ENCODE data around the gene NSDHL.

DNA sequence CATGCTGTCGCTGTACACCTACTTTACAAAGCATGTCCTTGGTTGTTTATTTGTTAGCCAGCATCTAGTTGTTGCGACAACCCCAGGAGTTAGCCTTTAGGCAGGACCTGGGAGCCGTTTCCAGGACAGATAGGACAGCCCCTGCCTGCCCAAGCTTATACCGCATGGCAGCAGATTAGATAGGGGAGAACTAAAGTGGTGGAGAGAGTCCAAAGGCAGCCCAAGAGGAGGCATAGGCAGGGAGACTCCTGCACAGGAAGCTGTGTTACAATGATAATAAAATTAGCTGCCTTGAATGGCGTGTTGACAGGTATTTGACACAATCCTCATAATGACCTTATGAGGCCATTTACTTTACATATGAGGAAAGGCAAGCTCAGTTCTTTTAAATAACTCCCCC is 13.0 kb downstream of the NSDHL start:
- TF ChIP-seq POLR2A (IDR thresholded peaks at IDR 0.05; ENCODE audit: borderline replicate concordance, extremely low read depth, insufficient read depth, insufficient read length) (no peak), SIN3A (IDR thresholded peaks at IDR 0.05; ENCODE audit: low read depth) (no peak), EGR1 (IDR thresholded peaks at IDR 0.05; ENCODE audit: low read depth) (no peak), ELF1 (IDR thresholded peaks at IDR 0.05; ENCODE audit: borderline replicate concordance, low read depth) (no peak), TCF7L2 (IDR thresholded peaks at IDR 0.05; ENCODE audit: borderline replicate concordance, extremely low read depth, insufficient read depth, insufficient read length) (no peak), EZH2 (IDR thresholded peaks at IDR 0.05) (no peak), EZH2phosphoT487 (IDR thresholded peaks at IDR 0.05; ENCODE audit: borderline replicate concordance) (no peak)
- TF ChIP-seq, protein P1, sequence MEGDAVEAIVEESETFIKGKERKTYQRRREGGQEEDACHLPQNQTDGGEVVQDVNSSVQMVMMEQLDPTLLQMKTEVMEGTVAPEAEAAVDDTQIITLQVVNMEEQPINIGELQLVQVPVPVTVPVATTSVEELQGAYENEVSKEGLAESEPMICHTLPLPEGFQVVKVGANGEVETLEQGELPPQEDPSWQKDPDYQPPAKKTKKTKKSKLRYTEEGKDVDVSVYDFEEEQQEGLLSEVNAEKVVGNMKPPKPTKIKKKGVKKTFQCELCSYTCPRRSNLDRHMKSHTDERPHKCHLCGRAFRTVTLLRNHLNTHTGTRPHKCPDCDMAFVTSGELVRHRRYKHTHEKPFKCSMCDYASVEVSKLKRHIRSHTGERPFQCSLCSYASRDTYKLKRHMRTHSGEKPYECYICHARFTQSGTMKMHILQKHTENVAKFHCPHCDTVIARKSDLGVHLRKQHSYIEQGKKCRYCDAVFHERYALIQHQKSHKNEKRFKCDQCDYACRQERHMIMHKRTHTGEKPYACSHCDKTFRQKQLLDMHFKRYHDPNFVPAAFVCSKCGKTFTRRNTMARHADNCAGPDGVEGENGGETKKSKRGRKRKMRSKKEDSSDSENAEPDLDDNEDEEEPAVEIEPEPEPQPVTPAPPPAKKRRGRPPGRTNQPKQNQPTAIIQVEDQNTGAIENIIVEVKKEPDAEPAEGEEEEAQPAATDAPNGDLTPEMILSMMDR (IDR thresholded peaks at IDR 0.05 in 2 of 3, conservative IDR thresholded peaks at IDR 0.05 in 1 of 3; ENCODE audit: borderline replicate concordance in 1 of 3, insufficient read depth in 1 of 3, low read depth in 2 of 3, low read length in 2 of 3), result no peak
- TF ChIP-seq, protein P2, sequence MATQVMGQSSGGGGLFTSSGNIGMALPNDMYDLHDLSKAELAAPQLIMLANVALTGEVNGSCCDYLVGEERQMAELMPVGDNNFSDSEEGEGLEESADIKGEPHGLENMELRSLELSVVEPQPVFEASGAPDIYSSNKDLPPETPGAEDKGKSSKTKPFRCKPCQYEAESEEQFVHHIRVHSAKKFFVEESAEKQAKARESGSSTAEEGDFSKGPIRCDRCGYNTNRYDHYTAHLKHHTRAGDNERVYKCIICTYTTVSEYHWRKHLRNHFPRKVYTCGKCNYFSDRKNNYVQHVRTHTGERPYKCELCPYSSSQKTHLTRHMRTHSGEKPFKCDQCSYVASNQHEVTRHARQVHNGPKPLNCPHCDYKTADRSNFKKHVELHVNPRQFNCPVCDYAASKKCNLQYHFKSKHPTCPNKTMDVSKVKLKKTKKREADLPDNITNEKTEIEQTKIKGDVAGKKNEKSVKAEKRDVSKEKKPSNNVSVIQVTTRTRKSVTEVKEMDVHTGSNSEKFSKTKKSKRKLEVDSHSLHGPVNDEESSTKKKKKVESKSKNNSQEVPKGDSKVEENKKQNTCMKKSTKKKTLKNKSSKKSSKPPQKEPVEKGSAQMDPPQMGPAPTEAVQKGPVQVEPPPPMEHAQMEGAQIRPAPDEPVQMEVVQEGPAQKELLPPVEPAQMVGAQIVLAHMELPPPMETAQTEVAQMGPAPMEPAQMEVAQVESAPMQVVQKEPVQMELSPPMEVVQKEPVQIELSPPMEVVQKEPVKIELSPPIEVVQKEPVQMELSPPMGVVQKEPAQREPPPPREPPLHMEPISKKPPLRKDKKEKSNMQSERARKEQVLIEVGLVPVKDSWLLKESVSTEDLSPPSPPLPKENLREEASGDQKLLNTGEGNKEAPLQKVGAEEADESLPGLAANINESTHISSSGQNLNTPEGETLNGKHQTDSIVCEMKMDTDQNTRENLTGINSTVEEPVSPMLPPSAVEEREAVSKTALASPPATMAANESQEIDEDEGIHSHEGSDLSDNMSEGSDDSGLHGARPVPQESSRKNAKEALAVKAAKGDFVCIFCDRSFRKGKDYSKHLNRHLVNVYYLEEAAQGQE (IDR thresholded peaks at IDR 0.05; ENCODE audit: low read depth), result no peak
